HG02943 (cell line): Measurements from ENCODE around the gene GOLPH3.
"Not testable (repeated sequence)": the region's sequence is repeated elsewhere in the genome, so short reads cannot be mapped to it uniquely, and the experiment has no call there.

Experiments
- ATAC-seq: cut with Tn5 transposase; IDR thresholded peaks from one replicate; pipeline ENCODE4 v1.9.1; 2021; ENCODE audit warnings: mild to moderate bottlenecking, low read depth, moderate library complexity; ENCODE audit not compliant: unreplicated experiment

GOLPH3 gene

DNA sequence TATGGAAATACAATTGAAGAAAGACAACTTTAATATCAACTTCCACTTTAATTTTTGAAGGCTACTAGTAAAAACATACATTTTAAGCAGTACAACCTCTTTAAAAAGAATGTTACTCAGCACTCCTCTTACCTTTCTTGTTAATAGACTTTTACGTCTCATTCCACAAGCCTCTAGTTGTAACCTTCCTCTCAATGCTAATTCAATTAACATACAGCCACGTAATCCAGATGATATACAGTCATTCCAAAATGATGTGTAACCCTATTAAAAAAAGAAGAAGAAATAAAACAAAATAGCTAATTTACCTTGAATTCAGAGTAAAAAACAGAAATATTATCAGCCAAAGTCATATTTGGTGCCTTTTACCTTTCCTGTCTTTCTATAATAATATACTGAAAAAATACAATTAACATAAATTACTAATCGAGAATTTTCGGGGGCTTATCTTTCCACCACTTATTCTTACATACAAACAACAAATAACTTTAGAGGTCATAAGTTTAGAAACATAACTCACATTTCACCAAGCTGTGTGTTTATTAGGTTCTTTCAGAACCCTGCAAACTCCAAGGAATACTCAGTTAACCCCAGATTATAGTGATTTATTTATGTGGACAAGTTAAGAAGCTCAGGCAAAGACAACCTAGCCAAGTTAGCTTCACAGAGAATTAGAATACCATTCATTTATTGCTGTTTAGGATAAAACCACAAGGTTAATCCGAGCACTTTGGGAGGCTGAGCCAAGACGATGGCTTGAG, 30.3 kb downstream of the GOLPH3 start:
- ATAC-seq = no peak

DNA sequence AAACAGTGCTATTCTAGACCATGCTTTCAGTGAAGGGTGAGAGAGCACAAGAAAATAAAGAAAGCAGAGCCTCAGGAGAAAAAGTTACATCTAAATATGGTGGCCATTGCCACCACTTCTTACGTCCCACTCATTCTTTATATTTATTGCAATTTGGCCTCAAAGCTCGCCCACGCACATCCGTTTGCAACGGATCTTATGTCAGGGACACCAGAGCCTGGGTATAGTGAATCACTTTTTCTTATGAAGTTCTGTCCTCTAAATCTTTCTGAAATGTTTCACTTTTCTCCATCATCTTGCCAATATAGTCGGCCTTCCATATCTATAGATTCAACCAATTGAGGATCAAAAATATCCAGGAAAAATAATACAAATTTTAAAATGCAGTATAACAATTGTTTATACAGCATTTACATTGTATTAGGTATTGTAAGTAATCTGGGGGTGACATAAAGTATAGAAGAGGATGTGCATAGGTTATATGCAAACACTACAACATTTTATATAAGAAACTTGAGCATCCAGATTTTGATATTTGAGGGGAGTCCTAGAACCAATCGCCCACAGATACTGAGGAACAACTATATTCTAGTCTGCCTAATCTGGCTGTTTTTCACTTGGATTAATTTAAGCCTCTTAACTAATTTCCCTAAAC, 35.2 kb downstream of the GOLPH3 start:
- no peak for ATAC-seq

DNA sequence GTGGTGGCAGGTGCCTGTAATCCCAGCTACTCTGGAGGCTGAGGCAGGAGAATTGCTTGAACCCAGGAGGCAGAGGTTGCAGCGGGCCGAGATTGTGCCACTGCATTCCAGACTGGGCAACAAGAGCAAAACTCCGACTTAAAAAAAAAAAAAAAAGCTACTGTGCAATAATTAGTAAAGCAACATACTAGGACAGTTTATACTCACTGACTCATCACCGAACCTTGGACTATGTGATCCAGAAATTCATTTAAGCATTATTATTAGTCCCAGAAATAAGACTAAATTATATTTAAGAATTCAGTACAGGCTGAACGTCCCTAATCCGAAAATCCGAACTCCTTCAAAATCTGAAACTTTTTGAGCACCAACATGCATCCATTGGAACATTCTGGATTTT, 37.8 kb downstream of the GOLPH3 start:
- ATAC-seq = no peak

DNA sequence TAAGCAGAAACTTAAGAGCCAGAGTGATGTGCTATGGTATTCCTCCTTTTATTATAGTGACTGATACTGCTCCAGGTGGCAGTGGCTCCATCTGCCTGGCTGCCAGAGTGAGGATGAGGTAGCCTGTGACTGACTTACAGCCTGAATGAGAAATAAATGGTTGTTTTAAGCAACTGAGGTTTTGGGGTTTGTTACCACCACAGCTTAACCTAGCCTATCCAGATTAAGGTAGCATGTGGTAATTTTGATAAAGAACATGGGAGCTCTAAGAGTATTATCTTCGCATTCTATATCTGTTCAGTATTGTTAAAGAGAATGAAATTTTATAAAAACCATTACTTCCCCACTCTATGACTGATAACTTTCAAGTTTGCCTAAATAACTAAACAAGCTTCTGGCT, 39.0 kb downstream of the GOLPH3 start:
- ATAC-seq = no peak

DNA sequence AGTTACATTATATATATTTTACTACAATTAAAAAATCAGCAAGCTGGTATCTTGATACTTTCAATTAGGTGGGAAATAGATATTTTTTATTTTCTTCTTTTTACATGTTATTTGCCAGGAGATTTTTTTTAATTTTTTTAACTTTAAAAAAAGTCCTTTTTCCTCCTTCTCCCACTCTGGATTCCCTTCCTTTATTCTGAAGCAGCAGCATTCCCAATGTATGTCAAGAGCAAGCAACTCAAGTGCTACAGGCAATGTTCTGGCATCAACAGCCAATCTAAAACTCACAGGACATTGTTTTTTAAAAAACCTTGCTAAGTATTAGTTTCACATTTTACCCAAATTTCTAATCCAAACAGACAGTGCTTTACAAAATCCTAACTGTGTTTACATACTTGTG, 41.4 kb downstream of the GOLPH3 start:
- ATAC-seq = no peak

DNA sequence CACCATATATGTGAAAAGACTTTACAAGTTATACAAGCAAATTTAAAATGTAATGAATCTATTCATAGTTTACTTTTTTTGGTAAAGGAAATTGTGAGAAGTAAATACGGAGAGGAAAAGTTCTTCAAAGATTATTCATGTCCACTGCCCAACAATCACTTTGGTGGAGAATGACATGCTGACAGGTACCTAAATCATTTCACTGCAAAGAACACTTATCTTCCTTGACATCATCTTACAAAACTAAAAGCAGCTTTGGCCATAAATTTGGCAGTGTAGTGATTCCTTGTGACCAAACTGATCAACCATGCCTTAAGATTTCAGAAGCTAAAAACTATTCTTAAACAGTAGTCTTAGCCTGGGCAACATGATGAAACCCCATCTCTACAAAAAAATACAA, 42.5 kb downstream of the GOLPH3 start:
- ATAC-seq = no peak

DNA sequence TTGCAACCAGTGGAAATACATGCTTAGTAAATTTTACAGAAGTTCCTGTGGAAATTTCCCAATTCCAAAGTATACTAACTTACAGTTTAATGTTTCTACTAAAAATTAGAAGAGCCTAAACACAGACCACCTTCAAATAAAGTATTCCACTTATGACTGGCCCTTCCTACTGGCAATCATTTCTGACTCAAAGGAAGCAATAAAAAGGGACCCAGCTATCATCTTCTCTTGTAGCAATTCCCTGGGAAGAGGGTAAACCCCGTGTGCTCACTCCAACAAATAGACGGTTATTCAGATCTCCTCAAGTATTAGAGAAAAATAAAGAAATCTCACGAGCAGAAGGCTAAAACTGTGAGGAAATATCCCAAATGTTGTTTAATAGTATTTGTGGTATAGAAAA, 43.3 kb downstream of the GOLPH3 start:
- ATAC-seq = no peak

DNA sequence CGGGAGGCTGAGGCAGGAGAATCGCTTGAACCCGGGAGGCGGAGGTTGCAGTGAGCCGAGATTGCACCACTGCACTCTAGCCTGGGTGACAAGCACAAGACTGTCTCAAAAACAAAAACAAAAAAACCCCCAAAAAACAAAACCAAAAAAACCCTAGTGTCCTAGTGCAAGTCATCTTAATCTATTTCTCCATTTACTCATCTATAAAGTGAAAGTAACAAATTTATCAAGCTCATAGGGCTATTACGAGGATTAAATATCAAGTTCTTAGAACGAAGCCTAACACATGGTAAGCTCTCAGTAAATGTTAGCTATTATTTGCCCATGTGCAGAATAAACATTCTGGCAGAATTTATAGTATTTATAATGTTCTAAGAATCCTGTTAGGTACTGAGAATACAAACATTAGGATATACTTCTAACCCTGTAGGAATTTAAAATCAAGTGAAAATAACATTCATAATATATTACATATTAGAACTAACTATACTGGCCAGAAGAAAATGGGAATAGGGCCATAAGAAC, 45.0 kb downstream of the GOLPH3 start:
- ATAC-seq = no peak

DNA sequence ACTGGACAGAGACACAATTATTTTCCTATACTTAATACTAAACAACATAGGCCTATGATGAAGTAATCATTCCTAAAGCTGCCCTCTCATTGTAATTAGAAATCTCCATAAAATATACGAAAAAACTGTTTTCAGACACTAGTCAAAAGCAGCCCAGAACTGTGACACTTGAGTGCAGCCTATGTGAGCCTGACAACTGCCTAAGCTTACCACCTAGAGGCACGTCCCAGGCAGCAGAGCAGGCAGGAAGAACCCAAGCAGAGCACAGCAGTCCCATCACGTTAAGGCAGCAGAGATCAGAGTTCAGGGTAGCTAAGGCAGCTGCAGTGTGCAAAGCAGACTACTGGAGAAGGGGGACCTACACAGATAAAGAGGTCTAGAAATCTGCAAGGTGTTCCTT, 46.4 kb downstream of the GOLPH3 start:
- ATAC-seq = no peak

DNA sequence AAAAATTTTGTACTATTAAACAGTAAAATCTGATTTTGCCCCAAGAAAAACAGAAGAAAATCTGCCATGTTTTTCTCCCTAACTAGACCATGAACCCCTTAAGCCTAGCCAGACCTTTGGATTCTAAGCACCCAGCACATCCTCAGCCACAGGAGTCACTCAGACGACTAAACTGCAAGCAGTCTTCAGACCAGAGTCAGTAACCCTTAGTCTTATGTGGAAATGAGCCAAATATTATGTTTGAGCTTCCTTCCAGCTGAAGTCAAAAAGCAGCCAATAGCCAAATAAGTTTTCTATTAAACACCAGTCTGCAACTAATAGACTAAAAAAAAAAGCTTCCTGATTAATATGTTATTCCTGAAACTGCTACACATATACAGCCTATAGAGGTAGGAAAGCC, 47.4 kb downstream of the GOLPH3 start:
- ATAC-seq = no peak

DNA sequence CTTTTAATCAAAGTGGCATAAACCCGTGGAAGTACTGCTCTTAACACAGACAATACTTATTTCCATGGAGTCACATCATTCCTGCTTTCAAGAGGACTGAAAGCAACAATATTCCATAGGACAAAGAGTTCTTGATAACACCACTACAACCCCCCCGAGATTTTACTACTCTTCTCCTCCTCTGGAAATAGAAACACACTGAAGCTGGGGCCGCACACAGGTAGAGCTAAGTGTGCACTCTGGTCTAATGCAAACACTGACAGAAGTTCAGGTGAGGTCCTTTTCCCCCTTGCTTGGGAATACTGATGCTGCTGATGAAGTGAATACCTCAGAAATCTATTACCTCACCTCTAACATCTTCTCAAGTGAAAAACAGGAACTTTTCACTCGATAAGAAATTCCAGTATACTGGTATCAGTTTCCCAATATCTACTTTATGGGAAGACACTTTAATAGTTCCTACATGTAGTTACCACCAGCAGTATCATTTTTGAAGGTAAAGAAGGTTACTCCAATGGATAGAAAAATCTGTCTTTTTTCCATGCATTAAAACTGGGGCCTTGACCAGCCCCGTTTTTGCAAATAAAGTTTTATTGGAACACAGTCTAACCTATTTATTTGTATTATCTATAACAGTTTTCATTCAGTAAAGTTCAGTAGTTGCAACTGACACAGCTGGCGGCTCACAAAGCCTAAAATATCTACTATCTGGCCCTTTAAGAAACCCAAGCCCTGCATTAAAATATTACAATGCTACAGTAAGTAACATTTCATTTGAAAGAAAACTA, 50.0 kb downstream of the GOLPH3 start:
- ATAC-seq = no peak

DNA sequence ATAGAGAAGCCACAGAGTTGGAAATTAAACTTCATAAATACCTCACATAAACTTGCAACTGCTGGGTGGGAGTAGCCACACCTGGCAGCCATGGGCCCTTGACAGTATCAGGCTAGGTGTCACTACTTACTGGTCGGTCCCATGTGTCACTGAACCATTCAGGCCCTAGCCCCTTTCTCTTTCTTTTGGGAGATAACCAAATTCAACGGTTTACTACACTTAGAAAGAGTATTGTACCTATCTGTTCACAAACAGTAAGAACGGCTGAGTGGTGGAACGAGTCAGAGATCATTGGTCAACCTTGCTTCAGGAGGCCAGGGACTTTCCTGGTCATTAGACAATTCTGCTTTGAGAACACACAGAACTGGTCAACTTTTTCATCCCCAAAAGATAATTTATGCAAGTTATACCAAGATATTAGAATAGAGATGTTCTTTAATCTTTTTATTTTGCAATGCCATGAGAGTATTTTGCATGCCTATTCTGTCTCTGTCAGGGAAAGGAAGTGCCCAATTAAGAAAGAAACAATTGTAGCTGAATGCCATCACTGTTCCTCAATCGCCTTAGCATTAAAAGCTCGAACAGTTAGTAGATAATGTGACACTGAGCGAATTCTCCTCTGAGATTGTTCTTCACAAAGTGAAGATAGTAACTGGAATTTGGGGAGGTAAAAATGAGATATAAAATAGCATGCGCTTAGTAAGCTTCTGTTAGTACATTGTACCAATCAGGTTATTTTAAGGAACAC, 50.9 kb downstream of the GOLPH3 start:
- no peak for ATAC-seq

DNA sequence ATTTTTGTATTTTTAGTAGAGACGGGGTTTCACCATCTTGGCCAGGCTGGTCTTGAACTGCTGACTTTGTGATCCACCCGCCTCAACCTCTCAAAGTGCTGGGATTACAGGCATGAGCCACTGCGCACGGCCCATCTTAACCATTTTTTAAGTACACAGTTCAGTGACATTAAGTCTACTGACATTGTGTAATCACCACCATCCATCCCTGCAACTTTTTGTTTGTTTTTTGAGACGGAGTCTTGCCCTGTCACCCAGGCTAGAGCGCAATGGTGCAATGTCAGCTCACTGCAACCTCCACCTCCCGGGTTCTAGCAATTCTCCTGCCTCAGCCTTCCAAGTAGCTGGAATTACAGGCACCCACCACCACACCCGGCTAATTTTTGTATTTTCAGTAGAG, 55.2 kb downstream of the GOLPH3 start:
- not testable (repeated sequence) for ATAC-seq

DNA sequence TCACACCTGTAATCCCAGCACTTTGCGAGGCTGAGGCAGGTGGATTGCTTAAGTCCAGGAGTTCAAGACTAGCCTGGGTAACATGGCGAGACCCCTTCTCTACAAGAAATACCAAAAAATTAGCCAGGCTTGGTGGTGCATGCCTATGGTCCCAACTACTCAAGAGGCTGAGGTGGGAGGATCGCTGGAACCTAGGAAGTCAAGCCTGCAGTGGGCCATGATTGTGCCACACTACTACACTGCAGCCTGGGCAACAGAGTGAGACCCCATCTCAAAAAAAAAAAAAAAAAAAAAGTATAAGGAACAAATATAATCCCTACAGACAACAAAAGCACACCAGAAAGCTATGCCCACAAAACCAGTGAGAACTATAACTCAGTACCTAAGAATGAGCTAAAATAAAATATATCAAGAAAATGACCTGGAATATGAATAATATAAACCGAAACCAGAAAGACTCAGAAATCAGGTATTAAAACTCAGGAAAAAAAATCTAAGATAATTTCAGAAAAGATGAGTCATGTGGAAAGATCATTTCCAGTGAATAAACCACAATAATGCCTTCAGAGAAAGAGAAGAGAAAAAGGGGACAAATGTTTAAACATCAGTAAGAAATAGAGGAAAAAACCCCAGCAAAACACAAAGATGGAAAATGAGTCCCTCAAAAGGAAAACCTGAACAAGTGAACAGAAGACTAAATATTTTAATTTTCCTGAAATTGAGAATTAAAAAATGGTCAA, 57.4 kb downstream of the GOLPH3 start:
- no peak for ATAC-seq

DNA sequence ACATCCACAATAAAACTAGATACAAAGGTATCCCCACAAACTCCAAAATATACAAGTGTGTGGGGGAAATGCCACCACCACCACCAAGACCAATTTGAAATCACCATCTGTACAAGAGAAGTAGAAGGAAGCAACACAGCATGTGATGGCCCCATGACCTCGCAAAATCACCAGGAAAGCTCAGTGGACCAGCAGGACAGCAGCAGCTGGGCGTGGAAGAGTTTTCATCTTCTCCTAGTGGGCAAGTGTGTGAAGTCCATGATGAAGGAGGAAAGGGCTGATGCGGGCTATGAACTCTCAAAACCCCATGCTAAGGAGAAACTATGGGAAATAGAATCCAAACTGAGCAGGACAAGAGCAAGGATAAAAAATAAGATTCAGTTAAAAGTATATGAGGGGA, 58.1 kb downstream of the GOLPH3 start:
- ATAC-seq = no peak

DNA sequence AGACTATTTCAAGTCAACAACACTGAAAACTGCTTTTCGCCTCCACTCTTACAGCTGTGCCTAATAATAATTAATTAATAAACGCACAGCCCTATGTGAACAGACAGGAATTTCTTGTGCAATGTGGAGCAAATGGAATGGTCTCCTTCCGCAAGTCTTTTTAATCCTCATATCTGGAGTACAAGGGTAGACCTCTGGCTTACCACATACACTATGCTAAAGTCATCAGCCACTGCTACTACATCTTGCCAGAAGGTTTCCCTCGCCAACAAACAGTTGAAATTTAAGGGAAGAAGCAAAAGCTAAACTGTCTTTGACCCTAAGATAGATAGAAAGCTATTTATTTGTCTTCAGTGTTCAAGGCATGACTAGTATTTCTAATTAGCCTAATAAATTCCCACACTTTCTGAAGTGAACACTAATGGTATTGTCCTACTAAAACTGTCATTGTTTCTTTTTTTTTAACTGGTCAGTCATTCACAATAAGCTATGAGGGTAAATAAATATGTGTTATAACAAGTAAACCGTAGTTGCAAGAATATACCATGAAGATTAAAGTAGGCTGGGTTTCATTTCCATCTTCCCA, 63.9 kb downstream of the GOLPH3 start:
- ATAC-seq = no peak

DNA sequence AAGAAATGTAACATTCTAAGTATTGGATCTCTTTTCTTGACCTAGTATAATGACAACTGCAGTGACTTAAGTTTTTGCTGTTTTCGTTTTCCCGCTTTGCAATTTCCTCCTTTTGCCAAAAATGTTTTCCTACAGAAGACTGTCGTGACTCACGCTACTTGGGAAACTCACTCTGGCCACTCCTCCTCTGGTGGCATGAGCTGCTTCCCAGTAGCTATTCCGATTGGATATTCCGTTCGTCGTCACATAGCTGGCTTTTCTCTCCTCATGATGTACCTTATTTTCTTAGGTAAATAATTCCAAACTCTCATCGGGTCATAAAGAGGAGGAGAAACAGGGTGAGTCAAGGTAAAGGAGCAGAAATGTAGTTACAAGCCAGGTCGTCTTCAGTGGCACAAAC, 64.9 kb downstream of the GOLPH3 start:
- no peak for ATAC-seq

DNA sequence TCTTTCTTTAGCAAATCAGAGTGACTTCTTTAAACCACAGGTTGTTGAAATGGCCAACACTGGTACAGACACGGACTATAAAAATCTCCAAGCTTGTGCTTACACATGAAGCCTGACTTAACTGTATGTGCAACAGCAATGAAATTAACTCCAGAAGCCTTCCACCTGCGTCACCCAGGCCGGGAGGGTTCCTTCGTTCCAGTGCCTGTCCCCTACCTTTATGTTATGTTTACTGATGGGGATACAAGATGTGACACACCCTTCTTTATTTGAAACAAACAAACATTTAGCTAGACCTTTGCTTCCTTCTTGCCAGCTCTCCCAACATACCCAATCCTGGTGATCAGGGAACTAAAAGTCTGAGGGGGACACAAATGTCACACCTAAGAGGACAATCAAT, 66.0 kb downstream of the GOLPH3 start:
- no peak for ATAC-seq

DNA sequence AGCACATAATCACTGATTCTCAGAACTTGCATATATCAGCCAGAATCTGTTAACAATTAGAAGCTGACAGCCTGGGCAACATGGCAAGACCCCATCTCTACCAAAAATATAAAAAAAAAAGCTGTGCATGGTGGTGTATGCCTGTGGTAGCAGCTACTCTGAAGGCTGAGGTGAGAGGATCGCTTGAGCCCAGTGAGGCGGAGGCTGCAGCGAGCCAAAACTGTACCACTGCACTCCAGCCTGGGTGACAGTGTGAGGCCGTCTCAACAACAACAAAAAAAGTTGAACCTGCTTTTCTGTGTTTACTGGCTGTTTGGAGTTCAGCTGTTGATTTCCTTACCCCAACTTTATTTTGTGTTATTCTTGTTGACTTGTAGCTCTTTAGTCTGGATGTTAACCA, 66.8 kb downstream of the GOLPH3 start:
- ATAC-seq = no peak

DNA sequence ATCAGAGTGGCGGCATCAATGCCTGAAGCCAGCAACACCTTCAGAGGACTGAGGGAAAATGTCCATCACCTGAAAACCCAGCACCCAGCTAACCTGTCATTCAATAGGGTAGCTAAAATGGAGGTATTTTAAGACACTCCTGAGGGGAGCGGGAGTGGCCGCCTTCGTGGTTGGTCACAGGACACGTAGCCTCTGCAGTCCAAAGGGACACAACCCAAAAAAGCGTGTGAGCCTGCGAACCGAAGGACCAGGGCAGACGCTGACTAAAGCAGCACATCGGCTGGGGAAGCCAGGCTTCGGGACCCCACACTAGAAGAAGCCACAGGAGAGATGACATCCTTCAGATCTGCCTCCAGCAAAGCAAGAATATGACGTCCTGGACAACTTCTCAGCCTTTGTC, 70.6 kb downstream of the GOLPH3 start:
- ATAC-seq = no peak
